ACHN (cell line): ENCODE results near the gene KMO.

Experiments
- DNase-seq: peaks from one replicate; pipeline ENCODE4 v3.0.0-alpha.2; 2015
- in situ Hi-C: cut with HindIII; loops from 2 replicates; pipeline ENCODE4 v1.10.0; 2017; ENCODE audit warnings: low sequenced_read_pairs, low pct_ligation_motif_present, low pct_unique_long_range_greater_than_20kb

Gene KMO

GRCh38 chr1:241612533-241613477, 80.6 kb downstream of the KMO start:
- DNase-seq = peak; percentile 89
- in situ Hi-C loops = no loop called here

GRCh38 chr1:241614144-241614543, 82.0 kb downstream of the KMO start:
- in situ Hi-C loops = no loop called here
- DNase-seq = peak; percentile 15

- no peak for DNase-seq
- in situ Hi-C loops = no loop called here
These were observed 82.4 kb downstream of the KMO start for GRCh38 chr1:241614572-241614971.

GRCh38 chr1:241615043-241615974, 83.1 kb downstream of the KMO start:
- peak; percentile 90 for DNase-seq
- in situ Hi-C loops = no loop called here

- DNase-seq = no peak
These were observed 85.2 kb downstream of the KMO start for GRCh38 chr1:241617426-241617825.

GRCh38 chr1:241622669-241623068, 90.5 kb downstream of the KMO start:
- in situ Hi-C loops = no loop called here
- DNase-seq = no peak

More at GRCh38 chr1:241617426-241617825, 85.2 kb downstream of the KMO start:
- in situ Hi-C loops = no loop called here

DNA sequence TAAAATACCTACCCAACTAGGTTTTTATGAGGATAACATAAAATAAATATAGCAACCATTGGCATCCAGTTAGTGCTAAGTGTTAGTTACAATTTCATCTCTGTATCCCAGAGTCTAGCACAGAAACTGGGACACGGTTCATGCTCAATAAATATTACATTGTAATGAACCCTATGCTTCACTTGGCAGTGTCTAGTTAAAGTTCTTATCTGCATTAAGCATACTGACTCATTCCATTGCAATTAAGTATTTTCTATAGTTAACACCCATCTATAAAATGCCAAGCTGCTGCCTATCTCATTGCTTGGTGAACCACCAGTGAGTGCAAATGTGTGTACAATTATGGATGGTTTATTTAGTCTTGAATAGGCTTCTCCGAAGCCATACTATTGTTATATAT, 92.8 kb downstream of the KMO start:
- in situ Hi-C loops = loop anchor here (25.0 kb wide), 1 partner anchor 237 kb away; no protein-coding TSS in a partner anchor
- no peak for DNase-seq

- DNase-seq = peak; percentile 84
- in situ Hi-C loops = loop anchor here (25.0 kb wide), 1 partner anchor 235 kb away; no protein-coding TSS in a partner anchor
These were observed 95.5 kb downstream of the KMO start for GRCh38 chr1:241627453-241628259.

- in situ Hi-C loops = loop anchor here (25.0 kb wide), 1 partner anchor 232 kb away; no protein-coding TSS in a partner anchor
- no peak for DNase-seq
These were observed 97.8 kb downstream of the KMO start for GRCh38 chr1:241630005-241630404.

DNA sequence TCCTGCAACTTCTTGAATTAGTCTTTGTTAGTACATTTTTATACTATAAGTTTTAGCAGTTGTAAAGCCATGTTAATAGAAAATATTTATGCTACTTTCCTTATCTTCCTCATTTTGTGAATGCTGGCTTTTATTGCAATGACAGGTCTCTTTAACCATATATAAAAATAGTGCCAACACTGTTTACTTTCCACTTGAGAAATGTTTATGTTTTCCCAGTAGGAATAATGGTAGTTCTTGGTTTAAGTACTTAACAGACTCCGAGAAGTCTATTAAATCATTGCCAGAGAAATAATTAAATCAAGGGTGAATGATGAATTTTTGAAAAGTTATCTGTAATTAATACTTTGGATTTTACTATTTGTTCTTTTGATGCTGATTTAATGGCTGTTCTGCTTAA, 98.3 kb downstream of the KMO start:
- in situ Hi-C loops = loop anchor here (25.0 kb wide), 1 partner anchor 232 kb away; no protein-coding TSS in a partner anchor
- no peak for DNase-seq

DNA sequence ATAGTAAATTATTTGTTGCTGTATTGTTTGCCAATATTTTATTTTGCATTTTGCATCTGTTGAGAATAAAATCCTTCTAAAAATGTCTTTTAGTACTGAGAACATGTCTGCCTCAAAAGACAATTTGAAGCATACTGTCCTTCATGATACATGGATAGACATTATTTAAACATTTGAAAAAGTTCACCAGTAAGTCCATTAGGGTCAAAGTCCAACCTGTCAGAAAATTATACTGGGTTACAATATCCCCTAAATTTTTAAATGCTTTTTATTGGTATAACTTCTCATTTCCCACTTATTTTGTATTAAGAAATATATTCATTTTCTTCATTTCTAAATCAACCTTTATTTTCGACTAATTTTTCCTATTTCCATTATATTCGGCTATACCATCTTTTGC, 98.7 kb downstream of the KMO start:
- in situ Hi-C loops = loop anchor here (25.0 kb wide), 1 partner anchor 231 kb away; no protein-coding TSS in a partner anchor
- no peak for DNase-seq

DNA sequence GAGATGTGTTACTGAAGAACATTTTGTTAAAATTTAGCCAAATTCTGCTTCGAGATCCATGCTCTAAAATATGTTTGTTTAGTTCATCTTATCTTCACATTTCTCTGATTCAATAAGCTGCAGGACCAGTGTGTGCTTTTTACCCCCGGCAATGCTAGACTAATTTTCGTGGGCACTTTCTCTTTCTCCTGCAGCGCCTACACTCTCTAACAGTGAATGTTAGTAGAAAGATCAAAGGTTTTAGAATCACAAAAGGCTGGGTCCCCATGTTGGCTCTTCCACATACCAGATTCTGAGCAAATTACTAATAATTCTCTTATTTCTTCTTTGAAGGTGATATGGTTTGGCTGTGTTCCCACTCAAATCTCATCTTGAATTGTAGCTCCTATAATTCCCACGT, 99.5 kb downstream of the KMO start:
- in situ Hi-C loops = loop anchor here (25.0 kb wide), 1 partner anchor 231 kb away; no protein-coding TSS in a partner anchor
- no peak for DNase-seq

DNA sequence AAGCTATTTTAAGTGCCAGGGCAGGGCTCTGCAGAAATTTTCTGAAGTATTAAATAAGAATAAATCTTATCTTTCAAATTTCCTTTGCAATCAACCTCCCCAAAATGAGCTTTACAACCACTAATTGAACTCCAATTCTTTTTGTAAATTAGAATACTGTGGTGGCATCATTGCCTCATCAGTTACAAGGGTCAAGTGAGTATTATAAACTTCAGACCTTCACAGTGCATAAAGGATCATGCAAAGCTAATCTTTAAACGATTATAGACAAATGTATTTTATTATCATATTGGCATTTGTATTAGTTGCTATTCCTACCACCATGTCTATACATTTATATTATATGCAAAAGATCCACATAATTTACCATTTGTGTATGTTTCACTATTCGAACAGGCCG, 100.8 kb downstream of the KMO start:
- in situ Hi-C loops = loop anchor here (25.0 kb wide), 1 partner anchor 229 kb away; no protein-coding TSS in a partner anchor
- no peak for DNase-seq

DNA sequence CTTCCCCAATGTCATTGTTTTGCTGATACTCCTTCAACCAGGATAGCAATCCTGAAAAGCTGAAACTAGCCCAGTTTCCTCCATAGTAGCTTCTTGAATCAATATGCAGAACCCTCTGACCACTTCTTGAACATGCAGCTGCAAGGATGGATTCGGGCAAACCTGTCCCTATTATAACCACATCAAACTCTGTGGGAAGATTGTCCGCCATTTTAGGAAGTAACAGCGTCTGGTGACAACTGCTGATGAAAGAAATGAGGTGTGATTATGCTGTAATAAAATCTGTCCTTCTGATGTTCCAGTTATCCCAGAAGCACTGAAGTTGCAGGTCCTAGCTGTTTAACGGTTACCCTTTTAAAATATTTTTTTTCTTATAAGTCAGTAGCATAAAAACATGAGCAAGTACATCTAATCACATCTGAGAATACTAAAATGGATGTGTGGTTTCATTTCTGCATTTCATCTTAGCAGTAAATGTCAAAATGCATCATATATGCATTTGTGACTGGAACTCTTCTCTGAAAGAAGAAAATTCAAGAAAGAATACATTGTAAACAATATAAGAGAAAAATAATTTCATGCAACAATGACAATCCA, 103.5 kb downstream of the KMO start:
- in situ Hi-C loops = loop anchor here (25.0 kb wide), 1 partner anchor 227 kb away; no protein-coding TSS in a partner anchor
- no peak for DNase-seq

DNA sequence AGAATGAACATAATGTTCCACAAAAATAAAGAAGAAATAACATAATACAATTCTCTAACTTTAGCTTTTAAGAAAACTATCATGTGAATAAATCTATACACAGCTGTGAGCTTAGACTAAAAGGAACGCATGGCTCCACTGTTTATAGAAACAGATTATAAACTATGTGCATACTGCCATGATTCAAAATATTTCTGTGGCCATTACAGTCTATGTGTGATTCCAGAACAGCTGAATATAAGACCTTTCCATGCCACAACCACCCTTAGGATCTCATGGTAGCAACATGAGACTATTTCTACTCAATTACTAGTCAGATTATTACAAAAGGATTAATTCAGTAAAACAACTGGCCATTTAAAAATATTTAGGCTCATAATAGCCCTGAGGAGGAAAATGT, 104.1 kb downstream of the KMO start:
- in situ Hi-C loops = loop anchor here (25.0 kb wide), 1 partner anchor 226 kb away; no protein-coding TSS in a partner anchor
- DNase-seq = no peak

GRCh38 chr1:241637046-241637590, 104.9 kb downstream of the KMO start:
- in situ Hi-C loops = loop anchor here (25.0 kb wide), 1 partner anchor 225 kb away; no protein-coding TSS in a partner anchor
- DNase-seq = peak; percentile 24

DNA sequence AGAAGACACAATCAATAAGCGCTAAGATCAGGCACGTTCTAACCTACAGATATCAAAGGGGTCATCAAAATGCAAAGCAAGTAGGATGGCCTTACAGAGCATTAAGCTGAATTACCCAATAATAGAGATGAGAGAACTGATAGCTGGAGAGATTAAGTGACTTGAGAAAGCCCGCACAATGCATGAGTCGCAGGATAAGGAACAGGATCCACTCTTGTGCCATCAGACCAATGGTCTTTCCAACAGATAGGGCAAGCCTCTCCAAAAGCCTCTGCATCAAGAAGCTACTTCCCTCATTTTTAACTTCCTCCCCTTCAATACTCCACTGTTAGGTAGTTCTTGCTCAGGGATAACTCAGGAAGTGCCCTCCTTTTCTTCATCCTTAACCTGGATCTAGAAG, 105.4 kb downstream of the KMO start:
- in situ Hi-C loops = loop anchor here (25.0 kb wide), 1 partner anchor 225 kb away; no protein-coding TSS in a partner anchor
- DNase-seq = no peak
